T-helper 2 cell treated with Interferon-gamma antibody and Interleukin-4, amounts not matched to agents 5 μg/mL and 100 μg/mL, for 36 hours (primary cell): ENCODE data around the gene PUS3.

Source experiments
- DNase-seq: peaks from one replicate; pipeline ENCODE4 v3.0.0; 2021; ENCODE audit warnings: low spot score
- H3K27ac Mint-ChIP-seq: one replicate; pipeline ENCODE4 v1.8.0; 2021; ENCODE audit warnings: mild to moderate bottlenecking, mixed read lengths
- H3K27me3 Mint-ChIP-seq: one replicate; pipeline ENCODE4 v1.8.0; 2021; ENCODE audit warnings: low read depth, mixed read lengths
- H3K36me3 Mint-ChIP-seq: one replicate; pipeline ENCODE4 v1.8.0; 2021; ENCODE audit warnings: low read depth, mixed read lengths
- H3K4me1 Mint-ChIP-seq: one replicate; pipeline ENCODE4 v1.8.0; 2021; ENCODE audit warnings: low read depth, mixed read lengths
- H3K4me3 Mint-ChIP-seq: one replicate; pipeline ENCODE4 v1.8.0; 2022; ENCODE audit warnings: mild to moderate bottlenecking, moderate library complexity, mixed read lengths
- H3K9me3 Mint-ChIP-seq: one replicate; pipeline ENCODE4 v1.8.0; 2021; ENCODE audit warnings: mixed read lengths

The PUS3 gene

GRCh38 chr11:125933030-125933813 is 30.2 kb upstream of the PUS3 start:
- Mint-ChIP-seq H3K9me3 (no peaks in the 10 kb centered on the region), H3K4me3 (no peak overlapping the region), H3K27ac (no peak overlapping the region), H3K36me3 (no peaks in the 10 kb centered on the region), H3K4me1 (peaks cover 1% of the 10 kb centered on the region), H3K27me3 (peaks cover 8% of the 10 kb centered on the region)
- no peak for DNase-seq

DNA sequence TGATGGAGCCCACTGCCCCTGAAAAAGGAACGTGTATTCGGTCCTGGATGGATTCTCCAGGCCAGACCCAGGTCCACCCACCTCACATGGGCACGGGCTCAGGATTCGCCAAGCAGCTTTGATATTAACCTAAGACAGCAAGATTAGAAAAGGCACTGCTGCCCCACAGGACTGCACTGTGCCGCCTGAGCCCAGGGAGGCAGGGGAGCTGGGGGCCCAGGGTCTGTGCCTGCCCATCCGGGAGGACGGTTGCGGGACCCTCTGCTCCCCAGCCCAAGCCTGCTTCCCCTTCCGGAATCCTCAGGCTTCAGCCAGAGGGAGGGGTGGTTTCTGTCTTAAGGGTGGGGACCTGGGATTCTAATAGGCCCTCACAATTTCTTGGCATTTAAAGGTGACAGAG is 29.3 kb upstream of the PUS3 start:
- no peaks in the 10 kb centered on the region for H3K4me1 Mint-ChIP-seq
- no peak for DNase-seq
- H3K9me3 Mint-ChIP-seq = no peaks in the 10 kb centered on the region
- peaks cover 8% of the 10 kb centered on the region for H3K27me3 Mint-ChIP-seq
- H3K4me3 Mint-ChIP-seq = no peak overlapping the region
- H3K36me3 Mint-ChIP-seq = no peaks in the 10 kb centered on the region
- H3K27ac Mint-ChIP-seq = no peak overlapping the region

DNA sequence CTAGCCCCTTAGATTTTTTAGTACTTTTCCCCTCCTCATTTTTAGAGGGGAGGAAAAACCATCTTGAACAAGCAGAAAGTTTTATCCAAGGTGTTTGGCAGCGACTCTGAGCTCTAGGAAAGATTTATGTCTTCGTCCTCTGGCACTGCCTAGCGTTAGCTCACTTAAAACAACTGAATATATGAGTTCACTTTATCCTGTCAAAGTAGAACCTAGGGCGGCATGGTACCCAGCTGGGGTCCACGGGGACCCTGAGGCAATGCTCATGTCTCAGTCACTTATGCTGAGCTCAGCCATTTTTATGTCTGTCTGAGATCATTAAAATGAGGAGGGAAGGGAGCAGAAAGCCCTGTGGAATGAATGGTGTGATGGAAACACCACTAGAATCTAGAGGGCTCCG is 28.7 kb upstream of the PUS3 start:
- no peaks in the 10 kb centered on the region for H3K9me3 Mint-ChIP-seq
- no peak overlapping the region for H3K27ac Mint-ChIP-seq
- H3K4me3 Mint-ChIP-seq = no peak overlapping the region
- peaks cover 10% of the 10 kb centered on the region for H3K27me3 Mint-ChIP-seq
- H3K4me1 Mint-ChIP-seq = no peaks in the 10 kb centered on the region
- no peak for DNase-seq
- H3K36me3 Mint-ChIP-seq = no peaks in the 10 kb centered on the region

- no peaks in the 10 kb centered on the region for H3K4me1 Mint-ChIP-seq
- H3K4me3 Mint-ChIP-seq = no peak overlapping the region
- no peaks in the 10 kb centered on the region for H3K36me3 Mint-ChIP-seq
- DNase-seq = no peak
- no peak overlapping the region for H3K27ac Mint-ChIP-seq
- H3K27me3 Mint-ChIP-seq = peaks cover 10% of the 10 kb centered on the region
- no peaks in the 10 kb centered on the region for H3K9me3 Mint-ChIP-seq
Measured at GRCh38 chr11:125931116-125931515, 28.1 kb upstream of the PUS3 start.

DNA sequence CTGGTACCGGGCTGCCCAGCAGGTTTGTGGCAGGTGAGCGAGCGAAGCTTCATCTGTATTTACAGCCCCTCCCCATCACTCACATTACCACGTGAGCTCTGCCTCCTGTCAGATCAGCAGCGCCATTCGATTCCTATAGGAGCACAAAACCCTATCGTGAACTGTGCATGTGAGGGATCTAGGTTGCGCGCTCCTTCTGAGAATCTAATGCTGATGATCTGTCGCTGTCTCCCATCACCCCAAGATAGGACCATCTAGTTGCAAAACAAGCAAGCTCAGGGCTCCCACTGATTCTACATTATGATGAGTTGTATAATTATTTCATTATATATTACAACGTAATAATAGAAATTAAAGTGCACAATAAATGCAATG is 27.1 kb upstream of the PUS3 start:
- Mint-ChIP-seq H3K4me1 (no peaks in the 10 kb centered on the region), H3K27me3 (peaks cover 10% of the 10 kb centered on the region), H3K9me3 (no peaks in the 10 kb centered on the region), H3K27ac (no peak overlapping the region), H3K36me3 (no peaks in the 10 kb centered on the region), H3K4me3 (no peak overlapping the region)
- DNase-seq = no peak

DNA sequence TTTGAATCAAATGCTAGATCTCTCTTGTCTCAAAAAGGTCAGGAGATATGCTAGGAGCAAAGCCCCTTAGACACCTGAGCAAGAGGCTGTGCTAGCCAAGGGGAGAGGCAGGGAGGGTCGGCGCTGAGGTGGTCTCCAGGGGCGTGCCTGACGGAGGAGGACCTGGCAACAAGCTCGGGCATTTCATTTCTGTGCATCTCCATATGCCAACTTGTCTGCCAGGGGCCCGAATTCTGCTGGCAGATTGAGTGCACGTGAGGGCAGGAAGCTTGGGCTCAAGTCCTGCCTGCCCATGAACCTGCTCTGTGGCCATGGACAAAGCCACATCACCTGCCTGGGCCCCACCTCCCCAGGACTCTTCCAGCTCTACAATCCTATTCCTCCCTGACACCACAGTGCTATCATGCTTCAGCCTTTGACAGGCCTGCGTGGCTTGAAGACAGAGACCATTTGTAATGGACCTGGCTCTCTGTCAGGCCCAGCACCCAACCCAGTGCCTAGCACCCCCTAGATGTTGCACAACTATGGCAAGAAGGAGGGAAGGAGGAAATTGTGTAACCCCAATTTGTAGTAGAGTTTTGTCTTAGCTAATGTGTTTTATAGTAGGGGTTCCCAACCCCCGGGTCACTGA is 26.6 kb upstream of the PUS3 start:
- no peak for DNase-seq
- Mint-ChIP-seq H3K36me3 (no peaks in the 10 kb centered on the region), H3K27me3 (peaks cover 10% of the 10 kb centered on the region), H3K27ac (no peak overlapping the region), H3K9me3 (no peaks in the 10 kb centered on the region), H3K4me1 (no peaks in the 10 kb centered on the region), H3K4me3 (no peak overlapping the region)

- Mint-ChIP-seq H3K4me3 (no peak overlapping the region), H3K9me3 (no peaks in the 10 kb centered on the region), H3K36me3 (no peaks in the 10 kb centered on the region), H3K27me3 (peaks cover 13% of the 10 kb centered on the region), H3K27ac (no peak overlapping the region), H3K4me1 (no peaks in the 10 kb centered on the region)
- DNase-seq = no peak
Measured at GRCh38 chr11:125926682-125927081, 23.7 kb upstream of the PUS3 start.

GRCh38 chr11:125925804-125926203 is 22.8 kb upstream of the PUS3 start:
- H3K27ac Mint-ChIP-seq = no peak overlapping the region
- peaks cover 13% of the 10 kb centered on the region for H3K27me3 Mint-ChIP-seq
- DNase-seq = no peak
- H3K9me3 Mint-ChIP-seq = no peaks in the 10 kb centered on the region
- H3K4me1 Mint-ChIP-seq = no peaks in the 10 kb centered on the region
- no peak overlapping the region for H3K4me3 Mint-ChIP-seq
- no peaks in the 10 kb centered on the region for H3K36me3 Mint-ChIP-seq

GRCh38 chr11:125925247-125925740 is 22.3 kb upstream of the PUS3 start:
- Mint-ChIP-seq H3K27ac (no peak overlapping the region), H3K27me3 (peaks cover 11% of the 10 kb centered on the region)
- no peak for DNase-seq

DNA sequence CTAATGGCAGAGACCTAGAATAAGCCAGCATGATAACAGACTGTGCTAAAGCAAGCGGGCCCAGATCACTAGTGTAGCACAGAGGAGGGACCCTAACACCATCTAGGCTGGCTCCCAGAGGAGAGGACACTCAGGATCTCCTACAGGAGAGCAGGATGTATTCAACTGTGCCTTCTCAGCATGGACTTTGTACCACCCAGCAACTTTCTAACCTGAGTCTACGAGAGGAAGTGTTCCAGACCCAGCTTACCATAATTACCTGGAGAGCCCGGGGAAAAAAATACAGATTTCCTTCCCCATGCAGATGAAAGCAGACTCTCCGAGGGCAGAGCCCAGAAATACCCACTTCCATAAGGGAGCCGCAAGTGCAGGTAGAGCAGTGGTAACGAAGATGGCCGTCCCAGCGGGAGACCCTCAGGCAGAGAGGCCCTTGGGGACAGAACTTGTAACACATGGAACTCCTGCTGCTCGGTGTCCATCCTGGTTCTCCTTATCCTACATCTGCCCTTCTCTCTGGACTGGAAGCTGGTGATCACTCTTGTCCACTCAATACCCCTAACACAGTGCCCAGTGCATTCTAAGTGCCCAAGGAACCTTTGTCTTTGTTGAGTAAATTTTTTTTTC is 21.5 kb upstream of the PUS3 start:
- peaks cover 11% of the 10 kb centered on the region for H3K27me3 Mint-ChIP-seq
- DNase-seq = no peak
- H3K9me3 Mint-ChIP-seq = no peaks in the 10 kb centered on the region
- H3K4me1 Mint-ChIP-seq = no peaks in the 10 kb centered on the region
- H3K36me3 Mint-ChIP-seq = no peaks in the 10 kb centered on the region
- H3K4me3 Mint-ChIP-seq = no peak overlapping the region
- no peak overlapping the region for H3K27ac Mint-ChIP-seq

More at GRCh38 chr11:125925247-125925740, 22.3 kb upstream of the PUS3 start:
- Mint-ChIP-seq H3K36me3 (no peaks in the 10 kb centered on the region), H3K4me3 (no peak overlapping the region), H3K4me1 (no peaks in the 10 kb centered on the region), H3K9me3 (no peaks in the 10 kb centered on the region)

DNA sequence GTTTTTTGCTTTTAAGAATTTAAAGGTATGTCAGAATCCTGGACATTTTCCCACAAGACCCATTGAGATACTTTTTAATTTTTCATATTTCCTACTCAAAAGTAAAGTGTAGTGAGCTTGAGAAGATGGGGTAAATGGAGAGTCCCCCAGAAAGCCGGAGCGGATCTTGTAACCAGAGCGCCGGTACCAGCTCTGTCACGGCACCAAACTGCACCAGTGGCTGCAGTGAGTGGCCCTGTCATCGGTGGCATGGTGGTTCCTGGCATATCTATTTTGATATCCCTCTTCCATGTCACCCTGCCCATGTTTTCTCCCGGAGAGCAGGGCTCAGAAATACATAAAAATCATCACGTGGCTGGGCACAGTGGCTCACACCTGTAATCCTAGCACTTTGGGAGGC is 20.6 kb upstream of the PUS3 start:
- Mint-ChIP-seq H3K27me3 (peaks cover 8% of the 10 kb centered on the region), H3K4me3 (no peak overlapping the region), H3K4me1 (no peaks in the 10 kb centered on the region), H3K9me3 (no peaks in the 10 kb centered on the region), H3K27ac (no peak overlapping the region), H3K36me3 (no peaks in the 10 kb centered on the region)
- no peak for DNase-seq

DNA sequence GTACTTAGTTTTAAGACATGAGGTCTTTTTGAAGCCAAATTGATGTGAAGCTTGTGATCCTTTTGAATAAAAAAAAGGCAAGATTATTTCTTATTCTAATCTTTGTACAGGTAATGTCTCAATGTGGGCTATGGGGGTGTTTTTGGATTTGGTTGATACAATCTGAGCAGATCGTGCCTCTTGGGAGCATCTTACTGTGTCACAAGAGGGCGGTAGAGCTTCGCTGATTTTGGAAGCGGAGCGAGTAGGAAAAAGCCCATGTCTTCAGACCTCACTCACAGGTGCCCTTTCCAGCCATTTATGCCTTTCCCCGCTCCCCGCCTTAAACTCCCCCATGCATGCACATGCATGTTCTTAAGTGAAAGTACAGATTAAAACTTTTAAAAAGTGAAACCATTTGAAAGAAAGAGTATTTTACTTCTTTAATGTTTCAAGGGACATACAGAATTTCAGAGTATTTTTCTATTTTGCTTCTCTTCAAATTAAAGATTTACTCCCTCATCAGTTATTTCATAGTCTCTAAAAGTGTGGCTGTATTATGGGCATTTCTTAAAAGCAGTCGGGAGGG is 20.1 kb upstream of the PUS3 start:
- no peaks in the 10 kb centered on the region for H3K36me3 Mint-ChIP-seq
- H3K27me3 Mint-ChIP-seq = peaks cover 8% of the 10 kb centered on the region
- no peaks in the 10 kb centered on the region for H3K9me3 Mint-ChIP-seq
- no peak overlapping the region for H3K4me3 Mint-ChIP-seq
- H3K27ac Mint-ChIP-seq = no peak overlapping the region
- no peaks in the 10 kb centered on the region for H3K4me1 Mint-ChIP-seq
- peak; percentile 50 for DNase-seq

- Mint-ChIP-seq H3K9me3 (no peaks in the 10 kb centered on the region), H3K36me3 (no peaks in the 10 kb centered on the region), H3K27ac (no peak overlapping the region), H3K4me3 (no peak overlapping the region), H3K27me3 (peaks cover 11% of the 10 kb centered on the region), H3K4me1 (no peaks in the 10 kb centered on the region)
- DNase-seq = no peak
Measured at GRCh38 chr11:125922156-125922555, 19.1 kb upstream of the PUS3 start.

DNA sequence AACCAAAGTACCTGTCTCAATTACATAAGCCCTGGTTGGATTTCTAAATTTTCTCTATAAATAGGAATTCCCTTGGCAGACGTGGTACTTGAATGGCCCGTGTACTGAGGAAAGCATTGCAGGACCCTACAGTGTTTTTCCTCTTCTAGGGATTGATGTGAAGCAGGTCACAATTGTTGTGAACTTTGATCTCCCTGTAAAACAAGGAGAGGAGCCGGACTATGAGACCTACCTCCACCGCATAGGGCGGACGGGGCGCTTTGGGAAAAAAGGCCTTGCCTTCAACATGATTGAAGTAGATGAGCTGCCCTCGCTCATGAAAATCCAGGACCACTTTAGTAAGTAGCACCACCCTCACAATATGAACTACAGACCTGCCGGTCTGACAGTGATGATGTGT is 18.0 kb upstream of the PUS3 start:
- H3K27ac Mint-ChIP-seq = no peak overlapping the region
- H3K4me1 Mint-ChIP-seq = no peaks in the 10 kb centered on the region
- H3K27me3 Mint-ChIP-seq = peaks cover 14% of the 10 kb centered on the region
- no peaks in the 10 kb centered on the region for H3K36me3 Mint-ChIP-seq
- no peak for DNase-seq
- no peak overlapping the region for H3K4me3 Mint-ChIP-seq
- no peaks in the 10 kb centered on the region for H3K9me3 Mint-ChIP-seq
